HG03064 (cell line): ENCODE results near the gene UBE3D.
"Not testable (repeated sequence)": the region's sequence is repeated elsewhere in the genome, so short reads cannot be mapped to it uniquely, and the experiment has no call there.

Source experiments
- ATAC-seq: cut with Tn5 transposase; IDR thresholded peaks from one replicate; pipeline ENCODE4 v1.9.1; 2021; ENCODE audit warnings: low read depth; ENCODE audit not compliant: unreplicated experiment

Gene UBE3D

GRCh38 chr6:83057705-83058321, 7.8 kb downstream of the UBE3D start:
- peak; percentile 75 for ATAC-seq

DNA sequence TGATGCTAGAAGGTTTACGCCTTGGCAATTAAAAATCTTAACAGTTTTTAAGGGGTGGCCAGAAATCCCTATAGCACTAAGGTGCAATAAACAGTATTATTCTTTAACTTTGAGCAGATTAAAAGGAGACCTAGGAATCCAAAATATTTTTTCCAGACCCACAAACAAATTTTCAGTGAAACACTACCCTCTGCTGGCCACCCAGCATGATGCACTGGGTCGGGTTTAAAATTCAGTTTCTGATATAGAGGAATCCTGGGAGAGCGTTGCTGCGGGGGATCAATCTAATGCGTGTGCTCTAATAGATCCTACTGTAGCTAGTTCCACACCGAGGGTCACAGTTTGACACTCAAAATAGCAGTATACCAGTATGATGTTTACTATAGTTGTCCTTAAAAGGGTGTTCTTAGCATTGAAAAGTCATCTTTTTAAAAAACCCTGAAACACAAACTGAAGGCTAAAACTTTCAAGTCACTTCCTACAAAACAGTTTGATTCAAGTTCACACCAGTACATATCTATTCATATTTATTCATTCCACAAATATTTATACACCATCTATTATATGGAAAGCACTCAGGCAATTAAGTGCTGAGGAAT, 10.2 kb downstream of the UBE3D start:
- ATAC-seq, result no peak

- no peak for ATAC-seq
Measured at GRCh38 chr6:83053678-83054077, 12.0 kb downstream of the UBE3D start.

DNA sequence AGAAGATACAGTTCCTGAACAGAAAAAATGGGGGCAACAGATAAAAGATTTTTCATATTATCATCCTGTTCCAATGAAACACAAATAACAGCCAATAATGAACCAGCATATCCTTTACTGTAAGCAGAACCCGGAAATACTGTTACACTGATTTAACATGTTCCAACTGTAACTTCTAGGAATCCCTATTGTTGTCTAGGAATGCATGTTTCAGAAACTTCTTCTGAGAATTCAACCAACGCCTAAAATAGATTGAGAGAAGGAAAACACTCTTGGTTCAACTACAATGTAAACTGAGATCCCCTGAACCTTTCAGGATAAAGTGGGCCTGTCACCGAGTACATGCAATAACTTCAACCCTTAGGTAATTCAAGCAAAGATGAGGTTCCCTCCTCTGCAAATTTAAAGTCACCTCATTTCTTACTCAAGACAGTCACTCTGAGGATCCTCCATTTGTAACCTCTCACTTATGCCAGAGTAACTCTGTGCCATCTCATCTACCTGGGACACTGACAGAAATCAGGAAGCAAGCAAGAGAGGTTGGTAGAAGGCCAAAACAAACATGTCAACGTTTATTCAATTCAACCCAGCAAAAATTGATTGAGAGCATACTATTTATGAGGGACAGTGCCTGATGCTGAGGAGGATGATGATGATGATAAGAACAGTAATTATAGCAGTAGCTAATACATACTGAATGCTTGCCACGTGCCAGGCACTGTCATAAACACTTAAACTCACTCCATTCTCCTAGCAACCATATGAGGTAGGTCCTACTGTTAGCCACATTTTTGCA, 14.1 kb downstream of the UBE3D start:
- ATAC-seq, result no peak

DNA sequence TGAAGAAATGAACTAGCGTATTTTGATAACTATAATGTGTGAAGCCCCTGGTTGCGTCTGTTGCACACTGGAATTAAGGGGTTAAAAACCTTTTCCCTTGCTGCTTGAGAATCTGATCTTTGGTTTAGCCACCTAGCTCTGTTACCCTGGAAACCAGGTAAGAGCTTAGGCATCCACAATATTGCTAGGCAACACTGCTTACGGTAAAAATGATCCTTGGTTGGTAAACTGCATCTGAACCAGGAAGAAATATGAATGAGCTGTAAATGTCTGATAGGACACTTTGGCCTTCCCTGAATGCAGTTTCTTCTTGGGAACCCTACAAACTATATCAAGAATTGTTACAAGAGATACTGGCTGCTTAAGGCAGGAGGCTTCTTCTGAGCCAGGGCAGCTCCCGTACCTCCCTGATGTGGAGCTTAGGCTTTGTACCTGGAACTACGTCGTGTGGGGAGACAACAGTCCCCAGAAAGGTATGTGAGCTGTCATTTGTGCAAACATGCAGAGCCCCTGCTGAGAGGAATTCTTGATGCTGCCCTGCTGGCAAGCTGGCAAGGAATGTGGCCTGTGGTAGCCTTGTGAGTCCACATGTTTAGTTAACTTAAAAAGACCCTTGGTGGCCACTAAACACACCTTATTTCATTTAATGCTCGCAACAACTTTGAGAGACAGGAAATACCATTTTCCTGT, 18.4 kb downstream of the UBE3D start:
- ATAC-seq, result no peak

- ATAC-seq, result no peak
Measured at GRCh38 chr6:83044091-83044768, 21.4 kb downstream of the UBE3D start.

- ATAC-seq, result no peak
Measured at GRCh38 chr6:83042467-83043053, 23.1 kb downstream of the UBE3D start.

GRCh38 chr6:83038246-83038645, 27.4 kb downstream of the UBE3D start:
- ATAC-seq, result no peak

- ATAC-seq, result no peak
Measured at GRCh38 chr6:83031689-83032088, 34.0 kb downstream of the UBE3D start.

DNA sequence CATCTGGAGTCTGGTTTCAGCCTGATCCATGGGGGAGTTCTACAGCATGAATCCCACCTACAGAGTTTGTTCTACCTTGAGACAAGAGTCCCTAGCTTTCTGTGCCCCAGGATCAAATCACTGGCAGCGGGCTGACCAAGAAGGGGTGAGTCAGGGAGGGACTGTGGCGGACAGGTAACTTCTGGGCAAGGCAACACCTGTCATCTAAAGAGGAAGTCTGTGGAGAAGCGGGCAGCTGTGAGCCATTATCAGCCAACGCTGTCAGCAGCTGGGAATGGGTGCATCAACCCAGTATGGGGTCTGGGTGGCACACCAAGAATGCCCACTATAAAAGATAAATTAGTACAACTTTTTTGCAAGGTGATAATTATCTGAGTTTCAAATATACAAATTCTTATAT, 45.9 kb downstream of the UBE3D start:
- ATAC-seq, result no peak

DNA sequence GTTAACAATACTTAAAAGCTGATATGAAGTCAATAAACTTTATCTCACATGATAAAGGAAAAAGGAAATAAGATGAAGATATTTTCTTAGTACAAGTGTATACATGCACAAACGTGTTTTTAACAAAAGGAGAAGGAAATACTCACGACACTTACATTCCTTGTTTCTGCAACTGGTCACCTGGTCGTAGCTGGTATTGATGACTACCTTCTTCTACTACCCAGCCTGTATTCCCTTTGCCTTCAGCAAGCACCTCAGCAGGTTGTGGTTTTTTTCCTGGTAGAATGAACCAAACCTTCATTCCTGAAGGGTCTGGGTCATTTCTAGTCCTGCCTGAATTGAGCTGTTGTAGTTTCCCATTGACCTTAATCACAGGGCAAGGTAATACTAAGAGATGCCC, 54.5 kb downstream of the UBE3D start:
- ATAC-seq, result not testable (repeated sequence)

DNA sequence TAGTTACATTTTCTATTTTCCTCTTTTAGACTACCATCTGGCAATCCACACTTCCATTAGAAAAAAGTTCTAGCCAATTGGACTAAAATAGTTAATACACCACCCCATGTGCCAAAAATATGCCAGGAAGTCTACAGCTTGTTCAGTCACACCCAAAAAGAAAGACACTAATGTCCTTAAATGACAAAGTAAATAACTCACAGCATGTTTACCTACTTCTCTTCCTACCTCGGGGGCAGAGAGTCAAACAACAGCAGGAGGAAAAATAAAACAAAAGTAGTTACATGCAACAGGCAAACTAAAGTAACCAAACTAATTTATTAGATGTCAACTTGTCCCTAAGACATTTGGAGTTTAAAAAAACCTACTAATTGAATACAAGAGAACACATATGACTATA, 57.0 kb downstream of the UBE3D start:
- no peak for ATAC-seq

DNA sequence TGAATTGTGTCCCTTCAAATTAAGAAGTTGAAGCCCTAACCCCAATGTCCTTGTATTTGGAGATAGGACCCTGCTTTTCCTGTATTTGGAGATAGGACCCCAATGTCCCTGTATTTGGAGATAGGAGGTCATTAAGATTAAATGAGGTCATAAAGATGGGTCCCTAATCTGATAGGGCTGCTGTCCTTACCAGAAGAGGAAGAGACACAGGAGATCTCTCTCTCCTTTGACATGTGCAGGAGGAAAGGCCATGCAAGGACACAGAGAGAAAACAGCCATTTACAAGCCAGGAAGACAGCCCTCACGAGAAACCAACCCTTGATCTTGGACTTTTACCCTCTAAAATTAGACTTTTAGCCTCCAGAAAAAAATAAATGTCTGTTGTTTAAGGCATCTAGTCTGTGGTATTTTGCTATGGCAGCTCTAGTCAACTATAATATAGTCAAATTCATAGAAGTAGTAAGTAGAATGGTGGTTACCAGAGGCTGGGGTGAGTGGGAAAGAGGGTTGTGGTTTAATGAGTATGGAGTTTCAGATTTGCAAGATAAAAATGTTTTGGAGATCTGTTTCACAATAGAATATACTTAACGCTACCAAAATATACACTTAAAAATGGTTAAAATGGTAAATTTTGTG, 59.3 kb downstream of the UBE3D start:
- ATAC-seq, result no peak

GRCh38 chr6:82996156-82996555, 69.5 kb downstream of the UBE3D start:
- ATAC-seq, result no peak

GRCh38 chr6:82995066-82995465, 70.6 kb downstream of the UBE3D start:
- ATAC-seq, result no peak

DNA sequence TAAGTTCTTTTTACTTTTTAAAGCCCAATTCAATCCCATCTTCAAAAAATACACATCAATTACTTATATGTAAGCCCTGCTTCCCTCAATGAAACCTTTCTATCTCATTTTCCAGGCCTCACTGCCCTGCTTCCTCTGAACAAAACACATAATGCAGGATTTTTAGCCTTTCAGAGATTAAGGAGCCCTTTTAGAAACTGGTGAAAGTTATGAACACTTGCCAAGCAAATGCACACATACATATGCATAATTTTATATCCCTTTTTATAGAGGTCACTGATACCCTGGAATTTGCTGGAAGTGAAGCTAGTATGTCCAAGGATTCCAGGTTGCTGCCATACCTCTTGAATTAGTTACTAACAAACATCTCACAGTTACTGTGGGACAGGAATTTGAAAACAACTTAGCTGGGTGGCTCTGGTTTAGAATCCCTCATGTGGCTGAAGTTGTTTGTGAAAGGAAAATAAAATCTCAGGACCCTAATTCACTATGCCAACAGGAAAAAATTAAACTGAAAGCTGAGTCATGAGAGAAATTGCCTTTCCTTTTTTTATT, 75.8 kb downstream of the UBE3D start:
- no peak for ATAC-seq

- no peak for ATAC-seq
Measured at GRCh38 chr6:82988930-82989351, 76.7 kb downstream of the UBE3D start.

DNA sequence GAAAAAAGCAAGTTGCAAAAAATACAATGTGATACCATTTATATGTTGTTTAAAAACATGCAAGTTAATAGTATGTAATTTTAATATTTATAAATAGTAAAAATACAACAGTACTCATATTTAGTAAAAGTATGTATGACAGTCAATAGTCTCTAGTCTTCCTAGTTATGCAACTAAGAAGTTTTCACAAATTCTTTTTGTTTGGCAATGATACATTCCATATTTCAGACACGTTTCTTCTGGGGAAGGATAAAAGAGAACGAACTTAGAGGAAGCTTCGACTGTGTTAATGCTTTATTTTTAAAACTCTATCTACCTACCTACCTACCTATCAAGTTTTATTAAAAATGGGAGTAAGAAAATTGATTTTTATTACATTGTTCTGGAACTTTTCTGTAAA, 77.7 kb downstream of the UBE3D start:
- no peak for ATAC-seq

- no peak for ATAC-seq
Measured at GRCh38 chr6:82987416-82987815, 78.2 kb downstream of the UBE3D start.

- no peak for ATAC-seq
Measured at GRCh38 chr6:82984720-82985119, 80.9 kb downstream of the UBE3D start.
